Middle frontal gyrus (tissue), 1 donor: ENCODE data around the gene DQX1.
"Not testable (repeated sequence)": the region's sequence is repeated elsewhere in the genome, so short reads cannot be mapped to it uniquely, and the experiment has no call there.

Experiments used
- DNase-seq: peaks from one replicate; pipeline ENCODE4 v3.0.0-alpha.2; 2015; ENCODE audit warnings: low spot score; ENCODE audit errors: extremely low spot score

Gene DQX1

GRCh38 chr2:74525717-74526648 lies at the start of gene DQX1:
Gene DQX1, minus strand, starts transcription at chr2:74526231. Its CDS starts 502 bp downstream, at chr2:74525729.
- no peak for DNase-seq

- DNase-seq = no peak
Measured at GRCh38 chr2:74575320-74575719, 49.3 kb upstream of the DQX1 start.

GRCh38 chr2:74573747-74574562 lies 47.9 kb upstream of the DQX1 start:
- DNase-seq = no peak

GRCh38 chr2:74572178-74572925 lies 46.3 kb upstream of the DQX1 start:
- no peak for DNase-seq

GRCh38 chr2:74571058-74571457 lies 45.0 kb upstream of the DQX1 start:
- no peak for DNase-seq

- DNase-seq = no peak
Measured at GRCh38 chr2:74569686-74570085, 43.7 kb upstream of the DQX1 start.

GRCh38 chr2:74567881-74568280 lies 41.9 kb upstream of the DQX1 start:
- no peak for DNase-seq

- DNase-seq = no peak
Measured at GRCh38 chr2:74566754-74567085, 40.7 kb upstream of the DQX1 start.

- no peak for DNase-seq
Measured at GRCh38 chr2:74566076-74566753, 40.2 kb upstream of the DQX1 start.

- no peak for DNase-seq
Measured at GRCh38 chr2:74564222-74564621, 38.2 kb upstream of the DQX1 start.

GRCh38 chr2:74562126-74562775 lies 36.2 kb upstream of the DQX1 start:
- no peak for DNase-seq

- not testable (repeated sequence) for DNase-seq
Measured at GRCh38 chr2:74561022-74561421, 35.0 kb upstream of the DQX1 start.

GRCh38 chr2:74560591-74560990 lies 34.6 kb upstream of the DQX1 start:
- DNase-seq = no peak

GRCh38 chr2:74559912-74560311 lies 33.9 kb upstream of the DQX1 start:
- DNase-seq = no peak

GRCh38 chr2:74558284-74559230 lies 32.5 kb upstream of the DQX1 start:
- no peak for DNase-seq

GRCh38 chr2:74556831-74557370 lies 30.9 kb upstream of the DQX1 start:
- no peak for DNase-seq

- no peak for DNase-seq
Measured at GRCh38 chr2:74556159-74556558, 30.1 kb upstream of the DQX1 start.

GRCh38 chr2:74555610-74556103 lies 29.6 kb upstream of the DQX1 start:
- DNase-seq = no peak
